RWPE1 (cell line): Measurements from ENCODE around the gene WDPCP.

Experiments
- CTCF ChIA-PET: fragments of 350-600 bp; sonication (Branson Sonifier 250); formaldehyde crosslinking; extraction: SDS; loops from one replicate; lab custom pipeline; 2021; lab: Yijun Ruan, JAX
- POLR2A ChIA-PET: fragments of 400-600 bp; formaldehyde crosslinking; extraction: SDS; loops from one replicate; lab custom pipeline; 2020; ENCODE audit warnings: antibody characterized with exemption; ENCODE audit not compliant: low non-redundant PET; lab: Yijun Ruan, JAX
- DNase-seq: peaks from one replicate; pipeline ENCODE4 v3.0.0; 2012; ENCODE audit warnings: low spot score
- H3K27ac ChIP-seq: fragments of 450-650 bp; 2 replicates; pipeline ENCODE4 v1.5.1; 2017
- TF ChIP-seq, protein P1 (sequence below): fragments of 450-650 bp; conservative IDR thresholded peaks from 2 replicates; pipeline ENCODE4 v1.5.1; 2017; ENCODE audit warnings: low read depth, mild to moderate bottlenecking

WDPCP gene

DNA sequence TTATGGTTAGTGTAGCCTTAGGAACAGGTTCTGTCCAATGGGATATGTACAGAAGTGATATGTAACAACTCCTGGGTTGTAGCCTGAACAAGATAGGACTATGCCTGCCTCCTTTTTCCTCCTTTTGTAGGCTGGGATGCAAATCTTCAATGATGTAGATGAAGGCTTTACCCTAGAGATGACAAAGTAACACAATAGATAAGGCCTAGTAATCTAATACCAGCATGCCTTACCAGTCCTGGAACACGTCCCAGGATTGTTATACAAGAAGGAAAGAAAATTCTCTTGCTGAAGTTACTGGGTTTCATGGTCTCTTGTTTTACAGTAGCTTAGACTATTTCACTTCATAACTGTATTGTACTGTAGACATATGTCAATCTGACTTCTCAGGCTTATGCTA, 345.5 kb downstream of the WDPCP start:
- no peak for DNase-seq
- CTCF ChIA-PET = interaction anchor here (0.7 kb wide), 1 partner anchor 21 kb away, joined by 3 read pairs; no protein-coding TSS in a partner anchor
- POLR2A ChIA-PET = no interaction called here
- TF ChIP-seq, protein P1, sequence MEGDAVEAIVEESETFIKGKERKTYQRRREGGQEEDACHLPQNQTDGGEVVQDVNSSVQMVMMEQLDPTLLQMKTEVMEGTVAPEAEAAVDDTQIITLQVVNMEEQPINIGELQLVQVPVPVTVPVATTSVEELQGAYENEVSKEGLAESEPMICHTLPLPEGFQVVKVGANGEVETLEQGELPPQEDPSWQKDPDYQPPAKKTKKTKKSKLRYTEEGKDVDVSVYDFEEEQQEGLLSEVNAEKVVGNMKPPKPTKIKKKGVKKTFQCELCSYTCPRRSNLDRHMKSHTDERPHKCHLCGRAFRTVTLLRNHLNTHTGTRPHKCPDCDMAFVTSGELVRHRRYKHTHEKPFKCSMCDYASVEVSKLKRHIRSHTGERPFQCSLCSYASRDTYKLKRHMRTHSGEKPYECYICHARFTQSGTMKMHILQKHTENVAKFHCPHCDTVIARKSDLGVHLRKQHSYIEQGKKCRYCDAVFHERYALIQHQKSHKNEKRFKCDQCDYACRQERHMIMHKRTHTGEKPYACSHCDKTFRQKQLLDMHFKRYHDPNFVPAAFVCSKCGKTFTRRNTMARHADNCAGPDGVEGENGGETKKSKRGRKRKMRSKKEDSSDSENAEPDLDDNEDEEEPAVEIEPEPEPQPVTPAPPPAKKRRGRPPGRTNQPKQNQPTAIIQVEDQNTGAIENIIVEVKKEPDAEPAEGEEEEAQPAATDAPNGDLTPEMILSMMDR = no peak
- no peak overlapping the region for H3K27ac ChIP-seq

DNA sequence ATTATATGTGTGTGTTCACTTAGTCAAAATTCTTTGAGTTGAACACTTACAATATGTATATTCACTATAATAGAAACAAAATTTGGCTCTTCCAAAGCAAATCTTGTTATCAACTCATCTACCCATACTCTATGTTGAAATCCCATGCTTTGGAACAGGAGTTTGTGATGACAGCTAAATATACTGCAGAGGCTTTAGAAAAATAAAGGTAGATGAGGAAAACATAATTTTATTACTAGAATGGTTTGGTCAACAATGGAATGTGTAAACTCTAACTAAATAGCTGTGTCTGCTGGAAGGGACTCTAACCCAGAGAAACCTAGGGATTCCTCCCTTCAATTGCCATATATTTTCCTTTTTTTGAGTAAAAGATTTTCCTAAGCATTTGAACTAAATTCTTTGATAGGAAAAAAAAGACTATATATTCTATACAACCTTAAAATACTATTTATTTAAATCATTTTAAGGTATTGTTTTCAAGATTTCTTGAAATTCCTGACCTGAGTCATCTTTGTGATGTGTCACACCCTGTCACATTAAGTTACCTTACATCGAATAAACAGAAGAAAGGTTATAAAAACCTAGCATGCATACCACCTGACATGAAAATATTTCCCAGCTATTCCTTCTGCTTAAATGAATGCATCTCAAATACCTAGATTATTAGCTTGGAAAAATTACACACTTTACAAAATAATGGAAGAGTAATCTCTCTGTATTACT, 362.2 kb downstream of the WDPCP start:
- peak; percentile 4 for DNase-seq
- CTCF ChIA-PET = interaction anchor here (0.5 kb wide), 1 partner anchor 16 kb away, joined by 7 read pairs; no protein-coding TSS in a partner anchor
- TF ChIP-seq, protein P1 = no peak
- POLR2A ChIA-PET = no interaction called here
- no peak overlapping the region for H3K27ac ChIP-seq

DNA sequence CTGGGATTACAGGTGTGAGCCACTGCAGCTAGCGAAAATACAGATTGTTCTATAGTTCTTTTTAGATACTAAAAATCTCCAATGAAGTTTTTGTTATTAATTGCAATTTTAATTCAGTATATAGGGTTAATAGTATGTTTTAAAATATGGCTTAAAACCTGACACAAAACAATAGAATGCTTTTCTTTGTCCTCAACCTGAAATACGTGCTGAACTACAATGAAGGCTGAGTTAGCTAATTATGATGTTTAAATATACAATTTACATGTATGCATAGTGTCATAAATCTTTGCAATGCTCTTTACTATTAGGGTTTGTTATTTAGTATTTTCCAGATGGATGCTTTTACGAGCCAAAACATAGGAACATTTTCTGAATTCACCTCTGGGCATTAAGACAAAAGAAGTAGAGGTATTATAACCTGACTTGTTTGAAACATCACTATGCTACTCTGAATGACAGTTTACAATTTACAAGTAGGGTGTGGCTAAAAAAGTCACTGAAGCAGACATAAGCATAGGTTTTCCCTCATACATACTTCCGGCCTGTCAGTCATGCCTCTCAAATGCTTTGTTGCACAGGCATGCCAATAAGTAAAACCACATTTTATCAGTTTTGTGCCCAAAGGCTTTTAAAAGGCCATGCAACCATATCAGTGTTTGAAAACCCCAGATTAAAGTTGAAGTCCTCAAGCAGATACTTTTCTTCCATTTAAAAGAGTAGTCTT, 369.3 kb downstream of the WDPCP start:
- TF ChIP-seq, protein P1 = no peak
- DNase-seq = peak; percentile 13
- ChIA-PET CTCF (interaction anchor here (0.6 kb wide), 1 partner anchor 677 kb away, joined by 3 read pairs; no protein-coding TSS in a partner anchor), POLR2A (no interaction called here)
- H3K27ac ChIP-seq = no peak overlapping the region

DNA sequence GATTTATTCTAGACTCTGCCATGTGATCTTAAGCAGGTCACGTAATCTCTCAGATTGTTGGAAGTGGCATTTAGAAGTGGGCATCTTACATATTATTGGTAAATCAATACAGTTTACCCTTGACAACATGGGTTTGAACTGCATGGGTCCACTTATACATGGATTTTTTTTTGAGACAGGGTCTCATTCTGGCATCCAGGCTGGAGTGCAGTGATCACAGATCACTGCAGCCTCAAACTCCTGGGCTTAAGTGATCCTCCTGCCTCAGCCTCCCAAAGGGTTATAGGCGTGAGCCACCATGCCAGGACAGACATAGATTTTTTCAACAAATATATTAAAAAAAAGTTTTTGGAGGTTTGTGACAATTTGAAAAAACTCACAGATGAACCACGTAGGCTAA, 393.0 kb downstream of the WDPCP start:
- POLR2A ChIA-PET = no interaction called here
- DNase-seq = no peak
- TF ChIP-seq, protein P1 = no peak
- H3K27ac ChIP-seq = no peak overlapping the region
- CTCF ChIA-PET = no interaction called here

DNA sequence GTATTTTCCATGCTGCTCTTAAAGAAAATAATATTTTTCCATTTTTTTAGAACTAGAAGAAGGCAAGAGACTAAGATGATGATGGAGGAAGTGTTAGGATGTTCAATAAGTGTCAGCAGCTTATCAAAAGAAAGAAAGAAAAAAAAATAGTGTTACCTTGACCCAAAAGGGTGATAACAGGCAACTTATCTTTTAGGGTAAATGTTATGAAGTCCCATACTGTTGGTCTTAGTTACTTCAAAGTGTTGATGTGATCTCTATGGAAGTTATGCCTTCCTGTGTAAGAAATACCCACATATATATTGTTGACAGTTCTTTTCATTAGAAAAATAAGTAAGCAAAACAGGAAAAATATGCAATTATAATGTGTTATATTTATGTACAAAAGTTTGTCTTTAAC, 394.1 kb downstream of the WDPCP start:
- DNase-seq = no peak
- ChIA-PET CTCF (interaction anchor here (0.6 kb wide), 1 partner anchor 73 kb away, joined by 3 read pairs; no protein-coding TSS in a partner anchor), POLR2A (no interaction called here)
- H3K27ac ChIP-seq = no peak overlapping the region
- TF ChIP-seq, protein P1 = no peak

DNA sequence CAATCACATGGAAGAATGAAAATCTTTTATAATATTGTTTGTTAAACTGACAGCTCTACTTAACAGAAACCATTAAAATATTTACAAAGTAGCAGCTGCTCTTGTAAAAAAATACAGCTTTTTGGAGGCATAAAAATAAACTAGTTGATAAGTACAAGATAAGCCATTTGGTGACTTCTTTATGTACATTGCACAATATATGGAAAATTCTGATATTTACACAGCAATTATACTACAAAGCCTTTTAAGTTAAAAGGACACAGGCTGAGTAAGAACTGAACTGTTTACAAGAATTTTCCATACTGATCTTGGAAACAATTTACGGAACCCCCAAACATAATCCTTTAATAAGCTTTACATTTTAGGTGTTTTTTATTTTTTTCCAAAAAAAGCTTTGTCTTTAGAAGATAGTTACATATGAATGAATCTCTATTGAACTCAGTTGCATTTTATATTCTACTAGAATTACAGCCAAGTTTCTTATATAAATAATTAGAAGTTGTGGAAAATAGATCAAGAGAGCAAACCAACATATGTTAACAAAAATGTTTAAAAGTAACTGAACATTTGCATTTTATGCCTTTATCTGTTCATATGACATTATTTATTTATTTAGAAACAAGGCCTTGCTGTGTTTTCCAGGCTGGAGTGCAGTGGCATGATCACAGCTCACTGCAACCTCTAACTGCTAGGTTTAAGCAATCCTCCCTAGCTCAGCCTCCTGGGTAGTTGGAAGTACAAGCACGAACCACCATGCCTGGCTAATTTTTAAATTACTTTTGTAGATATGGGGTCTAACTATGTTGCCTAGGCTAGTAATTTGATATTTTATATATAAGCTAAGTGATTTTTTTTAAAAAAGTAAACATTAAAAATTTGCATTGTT, 395.1 kb downstream of the WDPCP start:
- ChIA-PET POLR2A (no interaction called here), CTCF (interaction anchor here (0.6 to 1.3 kb wide), 2 partner anchors 72 to 132 kb away, joined by 3 read pairs; no protein-coding TSS in a partner anchor)
- no peak for DNase-seq
- TF ChIP-seq, protein P1 = no peak
- H3K27ac ChIP-seq = no peak overlapping the region
